ENCODE measurements around the gene SREBF1.

DNA sequence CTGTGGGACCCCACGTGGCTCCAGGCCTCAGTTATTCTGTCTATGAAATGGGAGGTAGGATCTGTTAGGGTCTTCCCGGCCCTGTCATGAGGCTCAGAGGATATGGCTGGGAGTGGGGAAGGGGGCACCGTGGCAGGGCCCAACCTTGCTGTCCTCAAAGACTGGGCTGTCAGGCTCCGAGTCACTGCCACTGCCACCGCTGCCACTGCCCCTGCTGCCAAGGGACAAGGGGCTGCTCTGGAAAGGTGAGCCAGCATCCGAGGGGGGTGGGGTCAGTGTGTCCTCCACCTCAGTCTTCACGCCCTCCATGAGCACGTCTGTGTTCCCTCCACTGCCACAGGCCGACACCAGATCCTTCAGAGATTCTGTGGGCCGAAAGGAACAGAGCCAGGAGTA lies 19.2 kb downstream of the SREBF1 start:
- TF ChIP-seq EZH2 (IDR thresholded peaks at IDR 0.05; ENCODE audit: insufficient read depth, poor library complexity, severe bottlenecking) = no peak
- no peak for TF ChIP-seq EZH2phosphoT487 (IDR thresholded peaks at IDR 0.05; ENCODE audit: insufficient read depth, low read depth)

Data from GM23248 (cell line).